ENCODE results near the gene SEC14L1.

The SEC14L1 gene

DNA sequence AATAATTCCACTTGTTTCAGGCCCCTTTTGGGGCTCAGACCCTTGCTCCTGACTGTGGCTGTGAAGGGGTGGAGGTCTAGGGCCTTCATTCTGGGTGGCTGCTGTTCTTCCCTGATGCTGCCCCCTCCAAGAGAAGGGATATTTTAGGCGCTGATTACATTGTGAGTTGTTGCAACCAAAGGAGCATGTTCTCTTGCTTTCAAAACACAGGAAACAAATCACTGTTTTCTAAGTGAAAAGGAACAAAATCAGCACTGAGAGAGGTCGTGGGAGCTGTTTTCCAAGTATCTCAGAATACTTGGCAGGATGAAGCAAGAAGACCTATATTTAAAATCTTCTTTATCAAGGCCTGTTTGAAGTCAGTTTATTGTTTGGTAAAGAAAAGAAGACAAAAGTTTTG is 25.3 kb upstream of the SEC14L1 start:
- TF ChIP-seq, protein P1, sequence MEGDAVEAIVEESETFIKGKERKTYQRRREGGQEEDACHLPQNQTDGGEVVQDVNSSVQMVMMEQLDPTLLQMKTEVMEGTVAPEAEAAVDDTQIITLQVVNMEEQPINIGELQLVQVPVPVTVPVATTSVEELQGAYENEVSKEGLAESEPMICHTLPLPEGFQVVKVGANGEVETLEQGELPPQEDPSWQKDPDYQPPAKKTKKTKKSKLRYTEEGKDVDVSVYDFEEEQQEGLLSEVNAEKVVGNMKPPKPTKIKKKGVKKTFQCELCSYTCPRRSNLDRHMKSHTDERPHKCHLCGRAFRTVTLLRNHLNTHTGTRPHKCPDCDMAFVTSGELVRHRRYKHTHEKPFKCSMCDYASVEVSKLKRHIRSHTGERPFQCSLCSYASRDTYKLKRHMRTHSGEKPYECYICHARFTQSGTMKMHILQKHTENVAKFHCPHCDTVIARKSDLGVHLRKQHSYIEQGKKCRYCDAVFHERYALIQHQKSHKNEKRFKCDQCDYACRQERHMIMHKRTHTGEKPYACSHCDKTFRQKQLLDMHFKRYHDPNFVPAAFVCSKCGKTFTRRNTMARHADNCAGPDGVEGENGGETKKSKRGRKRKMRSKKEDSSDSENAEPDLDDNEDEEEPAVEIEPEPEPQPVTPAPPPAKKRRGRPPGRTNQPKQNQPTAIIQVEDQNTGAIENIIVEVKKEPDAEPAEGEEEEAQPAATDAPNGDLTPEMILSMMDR (IDR thresholded peaks at IDR 0.05), result no peak

DNA sequence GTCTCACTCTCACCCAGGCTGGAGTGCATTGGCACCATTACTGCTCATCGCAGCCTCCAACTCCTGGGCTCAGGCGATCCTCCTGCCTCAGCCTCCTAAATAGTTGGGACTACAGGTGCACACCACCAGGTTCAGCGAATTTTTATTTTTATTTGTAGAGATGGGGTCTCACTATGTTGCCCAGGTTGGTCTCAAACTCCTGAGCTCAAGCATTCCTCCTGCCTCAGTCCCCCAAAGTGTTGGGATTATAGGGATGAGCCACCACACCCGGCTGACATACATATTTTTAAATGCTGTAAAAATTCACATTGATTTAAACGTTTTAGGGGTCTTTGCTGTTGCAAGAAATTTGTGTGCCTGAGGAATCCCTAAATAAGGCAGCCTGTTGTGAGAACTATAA is 24.8 kb upstream of the SEC14L1 start:
- TF ChIP-seq, protein P1 (IDR thresholded peaks at IDR 0.05), result no peak

DNA sequence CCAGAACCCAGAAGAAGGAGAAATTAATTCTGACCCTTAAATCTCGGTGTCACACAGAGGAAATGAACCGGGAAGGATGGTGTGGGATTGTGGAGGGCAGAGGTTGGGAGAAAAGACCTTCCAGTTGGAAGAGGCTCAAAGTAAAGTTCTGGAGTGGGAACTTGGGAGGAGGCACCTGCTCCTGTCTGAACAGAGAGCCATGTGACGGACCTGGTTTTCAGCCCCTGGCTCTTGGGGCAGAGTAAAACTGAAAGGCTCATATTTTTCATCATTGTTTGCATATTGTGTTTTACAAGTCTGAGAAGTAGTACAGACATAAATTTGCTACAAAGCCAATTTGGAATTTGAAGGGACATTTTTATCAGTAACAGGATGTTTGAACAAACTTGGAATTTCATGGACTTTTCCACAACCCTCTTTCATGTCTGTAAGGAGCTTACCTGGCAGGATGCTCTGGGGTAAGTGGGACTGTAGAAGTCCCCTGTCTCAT is 24.4 kb upstream of the SEC14L1 start:
- TF ChIP-seq, protein P1 (IDR thresholded peaks at IDR 0.05), result no peak

DNA sequence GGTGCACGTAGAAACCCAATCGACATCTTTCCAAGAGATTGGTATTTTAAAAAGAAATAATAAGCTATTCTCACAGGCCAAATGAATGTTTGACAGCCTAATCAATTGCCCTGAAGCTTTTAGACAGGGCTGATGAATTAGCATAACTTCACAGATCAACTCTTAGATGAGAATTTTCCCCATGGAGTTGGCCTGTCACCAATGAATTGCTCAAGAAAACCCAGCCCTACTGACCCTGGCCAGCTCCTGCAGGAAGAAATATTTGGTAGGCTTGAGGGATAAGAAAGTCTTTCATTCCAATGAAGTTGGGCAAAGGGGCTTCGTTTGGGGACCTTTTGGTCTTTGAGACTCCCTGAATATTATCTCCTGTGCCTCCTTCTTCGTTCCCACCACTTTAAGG is 23.4 kb upstream of the SEC14L1 start:
- TF ChIP-seq, protein P1 (IDR thresholded peaks at IDR 0.05), result no peak

DNA sequence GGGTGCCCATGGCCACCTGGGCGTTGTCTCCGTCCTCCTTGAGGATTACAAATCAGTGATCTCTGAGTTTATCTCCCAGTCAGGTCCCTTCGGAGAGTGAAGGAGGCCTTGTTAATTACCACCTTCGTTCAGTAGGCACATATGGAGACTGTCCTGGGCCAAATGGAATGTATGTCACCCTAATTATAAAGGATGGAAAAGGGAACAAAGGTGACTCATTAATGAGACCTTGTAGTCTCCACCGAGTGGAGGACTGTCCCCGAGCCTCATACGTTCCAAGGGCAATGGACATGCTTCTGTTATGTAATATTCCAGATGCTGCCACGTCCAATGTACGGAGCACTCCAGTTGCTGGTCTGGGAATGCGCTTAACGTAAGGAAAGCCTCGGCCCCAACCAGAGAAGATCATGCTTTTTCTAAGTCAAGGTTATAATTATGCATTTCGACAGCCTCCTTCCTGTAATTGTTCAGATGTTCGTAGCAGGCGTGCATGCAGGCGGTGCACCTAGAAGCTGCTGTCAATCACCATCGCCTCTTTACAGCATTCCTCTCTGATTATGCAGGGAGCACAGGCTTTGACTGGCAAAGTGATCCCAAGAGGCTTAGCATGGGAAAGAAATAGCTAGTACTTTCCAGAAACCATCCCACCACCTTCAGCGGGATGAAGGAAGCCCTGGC is 22.4 kb upstream of the SEC14L1 start:
- TF ChIP-seq, protein P1 (IDR thresholded peaks at IDR 0.05), result no peak

DNA sequence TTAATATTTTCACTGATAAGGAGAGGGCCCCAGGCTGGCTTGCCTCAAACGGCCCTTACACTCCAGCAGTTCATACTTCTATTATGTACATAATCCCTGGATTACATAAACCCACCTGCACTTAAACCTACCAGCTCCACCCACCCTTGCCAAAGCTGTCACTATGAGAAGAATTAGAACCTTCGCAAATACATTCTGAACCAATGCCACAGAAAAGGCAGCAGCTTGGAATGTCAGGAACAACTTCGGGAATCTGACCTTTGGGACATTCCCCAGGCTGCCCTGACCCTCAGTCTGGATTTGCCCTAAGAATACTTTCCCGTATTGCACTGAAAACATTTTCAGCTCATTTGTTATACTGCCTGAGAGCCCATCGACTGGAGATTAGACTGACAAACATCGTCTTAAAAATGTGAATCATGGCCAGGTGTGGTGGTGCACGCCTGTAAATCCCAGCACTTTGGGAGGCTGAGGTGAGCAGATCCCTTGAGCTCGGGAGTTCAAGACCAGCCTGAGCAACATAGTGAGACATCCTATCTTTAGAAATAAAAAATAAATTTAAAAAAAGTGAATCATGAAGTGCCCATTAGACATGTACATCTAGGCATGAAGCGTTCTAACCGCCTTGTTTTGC is 21.0 kb upstream of the SEC14L1 start:
- TF ChIP-seq, protein P1 (IDR thresholded peaks at IDR 0.05), result no peak

DNA sequence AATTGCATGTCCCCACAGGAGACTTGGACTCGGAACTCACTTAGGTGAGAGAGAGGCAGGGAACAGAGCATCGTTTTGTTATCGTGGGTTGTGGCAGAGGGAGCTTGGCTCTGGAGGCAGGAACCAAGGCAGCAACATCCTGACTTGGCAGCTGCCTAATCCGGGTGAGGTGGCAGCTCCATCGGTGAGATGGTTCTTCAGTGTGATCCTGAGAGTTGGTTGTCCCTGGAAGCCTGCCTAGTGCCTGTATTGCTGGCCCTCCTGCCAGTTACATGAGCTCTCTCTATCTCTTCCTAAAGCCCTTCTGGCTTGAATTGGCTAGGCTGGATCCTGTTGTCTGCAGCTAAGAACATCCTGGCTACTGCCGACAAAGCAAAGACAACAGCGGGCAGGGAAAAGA is 19.9 kb upstream of the SEC14L1 start:
- TF ChIP-seq, protein P1 (IDR thresholded peaks at IDR 0.05), result no peak
